HG02970 (cell line): ENCODE results near the gene KRT37.

ENCODE experiments used
- ATAC-seq: cut with Tn5 transposase; IDR thresholded peaks from one replicate; pipeline ENCODE4 v1.9.1; 2021; ENCODE audit warnings: mild to moderate bottlenecking, moderate library complexity, moderate number of reproducible peaks; ENCODE audit not compliant: unreplicated experiment, low FRiP score

KRT37 gene

DNA sequence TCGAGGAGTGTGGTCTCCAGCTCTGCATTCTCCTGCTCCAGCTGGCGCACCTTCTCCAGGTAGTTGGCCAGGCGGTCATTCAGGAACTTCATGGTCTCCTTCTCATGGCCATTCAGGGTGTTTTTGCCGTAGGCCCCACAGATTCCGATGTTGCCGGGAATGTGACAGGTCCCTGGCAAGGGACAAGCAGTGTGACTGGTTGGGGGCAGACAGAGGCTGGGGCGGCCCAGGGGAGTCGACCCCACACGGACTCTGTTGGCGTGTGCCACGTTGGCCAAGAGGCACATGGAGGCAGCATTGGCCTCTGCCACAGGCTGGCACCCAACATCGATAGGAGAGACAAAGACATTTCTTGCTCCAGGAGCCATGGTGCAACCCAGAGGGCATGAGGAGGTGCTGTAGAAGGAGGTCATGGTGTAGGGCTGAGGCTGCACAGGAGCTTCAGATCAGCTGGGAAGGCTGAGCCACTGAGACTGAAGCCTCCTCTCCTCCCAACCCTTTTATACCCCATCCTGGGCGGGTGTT is at the start of gene KRT37:
KRT37 (minus strand) TSS at position 475 of the 525 bp plus-strand sequence; CDS start at position 413, 62 bp downstream.
- no peak for ATAC-seq

DNA sequence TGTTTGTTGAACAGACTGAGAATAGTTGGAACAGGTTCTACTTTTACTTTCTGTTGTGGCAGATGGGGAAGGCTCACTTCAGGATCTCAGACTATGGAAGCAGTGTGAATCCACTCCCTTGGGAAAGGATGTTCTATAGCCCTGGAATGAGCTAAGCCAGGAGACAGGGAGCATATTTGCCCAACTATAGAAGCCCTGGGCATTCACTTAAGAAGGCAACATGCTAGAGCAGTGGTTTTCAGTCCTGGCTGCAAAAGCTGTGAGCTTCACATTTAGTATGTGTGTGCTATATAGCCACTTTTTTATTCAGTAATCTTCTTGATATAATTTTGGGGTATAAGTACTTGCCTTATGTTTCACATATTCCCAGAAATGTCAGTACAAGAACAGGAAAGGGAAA is 44.0 kb upstream of the KRT37 start:
- ATAC-seq, result no peak

DNA sequence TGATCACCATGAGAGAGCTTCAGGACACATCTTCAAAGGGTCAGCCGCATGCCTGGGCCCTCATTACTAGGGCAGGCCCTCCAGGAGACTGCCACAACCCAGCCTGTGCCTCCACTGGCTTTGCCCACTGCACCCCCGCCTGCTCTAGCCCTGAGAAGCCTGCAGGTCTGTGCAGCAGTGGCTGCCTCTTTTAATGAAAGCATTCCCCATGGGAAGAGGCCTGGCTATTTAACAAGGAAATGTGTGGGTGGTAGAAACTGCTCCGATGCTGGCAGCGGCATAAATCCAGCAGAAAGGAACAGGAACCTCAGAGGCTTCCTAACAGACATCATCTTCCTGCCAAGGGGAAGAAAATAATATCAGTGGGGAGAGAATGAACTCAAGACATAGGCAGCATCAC is 43.2 kb upstream of the KRT37 start:
- no peak for ATAC-seq

DNA sequence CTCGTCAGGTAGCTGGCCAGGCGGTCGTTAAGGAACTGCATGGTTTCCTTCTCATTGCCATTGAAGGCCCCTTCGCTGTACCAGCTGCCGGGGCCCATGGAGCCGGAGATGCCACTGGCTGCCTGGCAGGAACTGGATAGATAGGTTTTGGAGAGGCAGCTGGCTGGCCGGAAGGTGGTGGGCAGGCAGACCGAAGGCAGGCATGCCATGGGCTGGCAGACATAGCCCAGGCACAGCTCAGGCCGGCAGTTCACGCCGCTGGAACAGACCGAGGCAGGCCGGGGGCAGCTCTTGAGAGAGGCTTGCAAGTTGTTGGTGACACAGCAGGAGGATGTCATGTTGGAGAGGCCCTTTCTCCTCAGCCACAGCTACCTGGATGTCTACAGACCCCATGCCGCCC is 42.6 kb upstream of the KRT37 start, which contains the start of gene KRT32:
KRT32 (minus strand) TSS at position 399 of the 400 bp plus-strand sequence; CDS start at position 338, 61 bp downstream.
- ATAC-seq, result no peak

DNA sequence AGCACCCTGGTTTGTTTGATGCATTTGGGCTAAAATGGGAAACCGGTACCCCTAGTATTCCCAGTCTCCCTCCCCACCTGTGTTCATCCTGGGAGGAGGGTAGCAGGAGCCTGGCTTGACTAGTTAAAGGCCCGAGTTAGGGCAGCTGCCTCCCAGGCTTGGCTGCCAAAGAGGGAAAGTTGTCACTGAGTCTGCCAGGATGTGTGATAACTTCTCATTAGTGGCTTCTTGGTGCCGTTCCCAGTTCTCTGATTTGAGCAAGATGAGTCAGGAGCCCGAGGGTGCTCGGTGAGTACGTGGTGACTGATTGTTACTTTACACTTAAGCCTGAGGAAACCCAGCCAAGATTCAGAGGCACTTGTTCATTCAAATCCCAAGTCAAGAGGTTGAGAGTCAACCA is 40.3 kb upstream of the KRT37 start:
- no peak for ATAC-seq

DNA sequence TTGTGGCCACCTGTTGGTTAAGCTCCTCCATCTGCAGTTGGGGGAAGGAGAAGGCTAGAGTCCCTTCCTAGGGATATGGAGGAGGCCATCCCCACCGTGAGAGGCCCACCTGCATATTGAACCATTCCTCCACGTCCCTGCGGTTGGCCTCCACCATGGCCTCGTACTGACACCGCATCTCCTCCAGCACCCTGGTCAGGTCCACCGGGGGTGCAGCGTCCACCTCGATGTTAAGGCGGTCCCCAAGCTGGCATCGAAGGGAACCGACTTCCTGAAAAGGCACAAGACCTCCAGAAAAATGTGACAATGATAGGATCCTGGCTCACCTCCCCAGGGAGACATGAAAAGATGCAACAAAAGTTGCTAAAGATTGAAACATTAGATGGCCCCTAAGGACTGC is 39.8 kb upstream of the KRT37 start:
- no peak for ATAC-seq

DNA sequence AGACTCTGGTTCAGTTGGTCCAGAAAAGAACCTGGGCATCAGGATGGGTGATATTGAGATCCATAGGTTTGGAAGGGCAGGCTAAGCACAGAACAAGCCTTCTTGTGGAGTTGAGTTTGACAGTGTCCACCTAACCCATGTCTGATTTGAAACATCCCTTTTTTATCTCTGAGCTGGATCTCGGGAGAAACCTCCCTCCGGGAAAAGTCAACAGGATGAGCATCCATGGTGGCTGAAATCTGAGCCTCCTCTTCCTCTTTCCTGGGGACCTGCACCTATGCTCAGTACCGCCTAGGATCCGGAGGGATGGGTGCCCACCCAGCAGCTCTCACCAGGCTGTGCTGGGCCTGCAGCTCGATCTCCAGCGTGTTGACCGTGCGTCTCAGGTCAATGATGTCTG is 39.4 kb upstream of the KRT37 start:
- no peak for ATAC-seq

DNA sequence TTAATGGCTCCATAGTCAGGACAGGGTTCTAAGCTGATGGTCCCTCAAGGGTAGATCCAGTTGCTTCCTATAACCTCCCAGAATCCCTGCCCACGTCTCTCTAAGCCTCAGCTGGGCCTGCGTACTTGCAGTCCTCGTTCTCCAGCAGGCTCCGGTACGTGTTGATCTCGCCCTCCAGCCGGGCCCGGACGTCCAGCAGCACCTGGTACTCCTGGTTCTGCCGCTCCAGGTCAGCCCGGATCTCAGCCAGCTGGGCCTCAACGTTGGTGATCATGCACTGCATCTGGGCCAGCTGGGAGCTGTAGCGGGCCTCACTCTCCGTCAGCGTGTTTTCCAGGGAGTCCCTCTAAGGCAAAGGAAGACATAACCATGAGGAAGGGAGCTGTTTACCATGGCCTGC is 38.3 kb upstream of the KRT37 start:
- no peak for ATAC-seq

DNA sequence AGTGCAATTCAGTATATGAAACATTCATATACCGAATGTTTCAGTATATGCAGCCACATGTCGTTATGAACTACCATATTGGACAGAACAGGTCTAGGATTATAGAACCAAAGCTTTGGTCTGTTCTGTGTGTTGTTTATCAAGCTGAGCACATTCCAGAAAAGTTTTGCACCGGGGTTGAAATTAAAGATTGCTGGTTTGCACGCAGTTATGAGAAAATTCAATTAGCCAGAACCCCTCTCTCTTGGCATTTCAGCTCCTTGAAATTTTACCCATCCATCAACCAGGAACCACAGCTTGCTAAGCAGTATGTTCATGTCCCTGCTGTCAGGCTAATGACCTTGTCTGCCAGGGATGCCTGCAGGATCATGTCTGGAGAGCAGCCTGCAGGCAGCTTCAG is 33.3 kb upstream of the KRT37 start:
- no peak for ATAC-seq

DNA sequence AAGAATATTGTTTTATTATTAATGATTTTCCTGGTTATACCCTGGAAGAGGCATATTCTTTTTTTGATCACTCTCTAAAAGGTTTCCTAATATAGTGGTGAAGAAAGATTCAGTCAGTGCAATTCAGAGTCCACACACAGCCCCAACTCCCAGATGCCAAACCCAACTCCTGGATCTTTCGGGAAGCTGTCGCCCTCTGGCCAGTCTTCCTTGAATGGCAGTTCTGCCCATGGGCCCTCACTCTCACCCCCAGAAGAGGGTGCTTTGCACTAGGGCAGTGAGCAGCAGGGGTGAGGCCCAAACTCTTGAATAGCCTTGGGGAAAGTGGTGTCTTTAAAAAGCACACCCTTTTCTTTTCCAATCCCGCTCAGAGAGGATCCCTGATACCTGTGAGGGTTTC is 31.8 kb upstream of the KRT37 start:
- no peak for ATAC-seq

DNA sequence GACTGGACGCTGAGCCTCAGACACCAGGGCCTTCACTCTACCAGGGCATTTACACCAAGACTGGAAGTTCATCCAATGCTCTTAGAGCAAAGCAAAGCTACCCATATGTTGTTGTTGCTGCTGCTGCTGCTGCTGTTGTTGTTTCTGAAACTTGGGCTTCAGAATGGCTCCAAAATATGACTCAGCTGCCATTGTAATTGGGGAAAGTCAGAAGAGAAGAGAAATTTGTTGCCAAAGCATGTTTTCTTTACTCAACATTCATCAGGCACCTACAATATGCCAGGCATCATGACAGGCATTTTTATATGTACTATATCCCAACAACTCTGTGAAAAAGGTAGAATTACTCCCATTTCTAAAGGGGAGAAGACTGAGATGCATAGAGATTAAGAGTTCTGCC is 30.9 kb upstream of the KRT37 start:
- ATAC-seq, result no peak

DNA sequence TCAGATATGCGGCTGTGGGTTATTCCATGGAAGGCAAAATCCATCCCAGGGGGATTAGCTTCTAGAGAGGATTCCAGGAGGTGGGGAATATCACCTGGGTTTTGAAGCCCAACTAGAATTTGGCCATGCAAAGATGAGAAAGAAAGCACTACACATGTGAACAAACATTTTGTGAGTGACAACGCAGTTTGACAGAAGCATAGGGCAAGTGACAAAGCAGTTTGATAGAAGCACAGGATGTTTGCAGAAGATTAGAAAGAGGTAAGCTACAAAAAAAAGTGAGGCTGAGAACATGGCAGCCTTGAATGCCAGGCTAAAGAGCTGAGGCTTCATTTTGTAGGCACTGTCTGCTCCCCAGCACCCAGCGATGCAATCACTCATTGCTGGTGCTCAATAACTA is 28.7 kb upstream of the KRT37 start:
- no peak for ATAC-seq

DNA sequence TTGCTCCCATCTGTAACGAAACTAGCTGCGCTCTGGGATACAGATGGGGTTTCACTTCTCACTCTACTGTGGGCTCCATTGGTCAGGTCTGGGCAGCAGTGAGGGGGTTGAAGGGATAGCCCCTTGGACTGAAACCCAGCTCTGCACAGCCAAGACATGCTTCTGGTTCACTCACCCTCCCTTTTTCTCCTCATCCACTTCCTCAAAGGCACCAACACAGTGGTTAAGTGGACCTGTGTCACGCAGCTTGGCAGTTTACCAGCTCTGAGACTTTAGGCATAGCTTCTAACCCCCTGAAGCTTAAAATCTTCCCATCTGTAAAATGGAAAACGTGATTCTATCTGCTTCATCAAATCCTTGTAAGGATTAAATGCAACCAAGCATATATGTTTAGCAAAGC is 27.9 kb upstream of the KRT37 start:
- no peak for ATAC-seq

DNA sequence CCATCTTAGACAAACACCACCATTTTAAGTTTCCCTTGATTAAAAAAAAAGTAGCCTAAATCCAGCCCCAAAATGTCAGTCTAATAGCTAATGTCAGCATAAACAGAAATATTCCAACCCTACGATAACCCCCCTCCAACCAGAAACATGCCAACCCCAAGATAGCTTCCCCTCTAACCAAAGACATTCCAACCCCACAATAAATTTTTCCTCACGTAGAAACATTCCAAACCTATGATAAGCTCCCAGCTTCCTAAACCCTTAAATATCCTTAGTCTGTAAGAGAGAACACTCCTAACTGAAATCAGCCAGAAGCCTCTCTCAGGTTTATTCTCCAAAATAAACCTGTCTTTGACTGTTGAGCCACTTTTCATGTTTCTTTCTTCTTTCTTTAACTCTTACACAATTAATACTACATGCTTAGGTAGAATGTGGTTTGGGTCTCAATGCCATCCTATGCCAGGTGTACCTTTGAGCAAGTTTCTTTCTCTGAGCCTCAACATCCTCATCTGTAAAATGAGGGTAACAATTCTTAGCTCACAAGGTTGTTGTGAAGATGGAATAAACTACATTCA is 26.9 kb upstream of the KRT37 start:
- no peak for ATAC-seq

DNA sequence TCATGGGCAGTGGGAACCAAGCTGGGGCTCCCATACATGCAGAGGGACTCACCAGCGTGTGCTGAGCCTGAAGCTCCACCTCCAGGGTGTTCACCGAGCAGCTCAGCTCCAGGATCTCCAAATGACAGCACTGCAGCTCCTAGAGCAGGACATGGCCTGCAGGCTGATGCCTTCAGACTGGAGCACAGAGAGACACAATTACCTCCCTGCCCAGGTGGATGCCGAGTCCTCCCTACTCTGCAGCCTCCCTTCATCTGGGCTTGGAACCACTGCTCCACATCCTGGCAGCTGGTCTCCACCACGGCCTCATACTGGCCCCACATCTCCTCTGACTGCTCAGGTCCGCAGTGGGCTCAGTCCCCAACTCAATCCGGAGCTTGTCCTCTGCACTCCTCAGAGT is 24.6 kb upstream of the KRT37 start:
- no peak for ATAC-seq

DNA sequence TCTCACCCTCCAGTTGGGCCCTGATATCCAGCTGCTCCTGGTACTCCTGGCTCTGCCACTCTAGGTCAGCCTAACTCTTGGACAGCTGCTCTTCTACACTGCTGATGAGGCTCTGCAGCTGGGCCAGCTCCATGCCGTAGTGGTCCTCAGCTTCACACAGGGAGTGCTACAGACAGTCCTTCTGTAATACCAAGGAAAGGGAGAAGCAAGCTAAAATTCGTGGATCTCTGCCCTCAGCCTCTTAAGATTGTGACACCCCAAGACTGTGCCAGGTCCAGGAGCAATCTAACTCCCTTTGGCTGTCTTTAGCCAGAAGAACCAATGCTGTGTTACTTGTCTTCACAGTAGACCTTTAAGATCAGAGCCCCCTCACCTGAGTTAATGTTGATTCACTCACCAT is 24.1 kb upstream of the KRT37 start:
- no peak for ATAC-seq

DNA sequence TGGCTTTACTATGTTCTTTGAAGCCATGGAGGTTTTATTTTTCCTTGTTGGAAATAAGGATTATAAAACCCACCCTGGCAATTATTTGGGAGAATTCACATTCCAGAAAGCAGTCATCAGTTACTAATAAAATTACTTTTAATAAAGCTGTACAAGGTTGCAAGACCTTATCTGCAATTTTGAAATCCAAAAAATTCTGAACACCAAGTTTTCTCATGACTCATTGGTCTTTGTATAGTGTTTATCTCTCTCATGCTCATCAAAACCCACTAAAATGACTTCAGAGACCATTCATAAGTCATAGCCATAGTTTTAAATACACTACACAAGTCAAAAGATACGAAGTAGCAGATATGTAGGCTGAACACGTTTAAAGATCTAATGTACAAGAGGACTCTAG is 22.4 kb upstream of the KRT37 start:
- no peak for ATAC-seq

DNA sequence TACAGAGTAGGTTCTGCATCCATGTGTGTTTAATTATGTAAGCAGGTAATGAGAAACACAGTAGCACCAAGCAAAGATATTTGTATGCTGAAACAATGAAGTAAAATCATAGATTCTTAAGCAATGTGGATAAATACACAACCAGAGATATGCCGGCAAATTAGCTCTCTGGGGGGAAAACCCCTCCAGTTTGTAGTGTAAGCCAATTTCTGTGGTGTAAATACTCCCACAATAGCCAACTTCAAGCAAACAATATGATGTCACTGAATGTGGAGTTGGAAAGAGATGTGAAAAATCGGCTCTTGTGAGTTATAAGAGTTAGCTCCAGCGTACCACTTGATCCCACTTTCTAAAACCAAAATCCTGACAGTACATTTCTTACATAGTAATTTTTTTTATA is 20.3 kb upstream of the KRT37 start:
- no peak for ATAC-seq

DNA sequence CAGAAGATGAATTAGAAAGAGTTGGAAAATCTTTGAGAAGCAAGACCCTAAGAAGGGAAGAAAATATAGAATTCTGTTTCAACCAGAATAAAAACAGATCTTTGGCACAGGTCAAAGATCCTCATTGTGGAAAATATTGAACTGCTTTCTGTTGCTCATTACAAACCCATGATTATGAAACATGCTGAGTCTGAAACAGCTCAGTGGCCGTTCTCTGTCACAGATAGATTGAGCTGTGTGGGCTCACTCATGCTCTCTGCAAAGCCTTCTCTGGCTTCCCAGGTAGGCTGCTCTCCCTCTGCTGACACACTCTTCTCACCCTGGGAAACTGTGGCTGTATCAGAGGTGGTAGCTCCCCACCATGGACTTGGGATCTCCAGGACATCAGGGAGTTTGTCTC is 19.8 kb upstream of the KRT37 start:
- ATAC-seq, result no peak

DNA sequence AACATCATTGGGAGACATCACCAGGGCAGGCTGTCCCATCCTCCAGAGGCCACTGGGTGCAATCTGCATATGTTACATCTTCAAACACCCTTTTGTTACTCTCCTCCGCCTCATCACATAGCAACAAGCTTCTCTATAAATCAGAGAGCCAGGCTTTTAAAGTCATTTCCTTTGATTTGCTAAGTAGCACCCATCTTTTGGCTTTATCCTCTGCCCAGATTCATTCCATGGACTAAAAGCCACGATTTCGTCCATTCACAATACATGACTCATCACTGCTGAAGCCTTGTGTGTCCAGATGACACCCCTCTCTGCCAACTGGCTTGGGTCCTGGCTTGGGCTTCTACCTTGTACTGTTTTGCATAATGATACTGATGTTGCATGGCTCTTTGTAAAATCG is 18.4 kb upstream of the KRT37 start:
- no peak for ATAC-seq

DNA sequence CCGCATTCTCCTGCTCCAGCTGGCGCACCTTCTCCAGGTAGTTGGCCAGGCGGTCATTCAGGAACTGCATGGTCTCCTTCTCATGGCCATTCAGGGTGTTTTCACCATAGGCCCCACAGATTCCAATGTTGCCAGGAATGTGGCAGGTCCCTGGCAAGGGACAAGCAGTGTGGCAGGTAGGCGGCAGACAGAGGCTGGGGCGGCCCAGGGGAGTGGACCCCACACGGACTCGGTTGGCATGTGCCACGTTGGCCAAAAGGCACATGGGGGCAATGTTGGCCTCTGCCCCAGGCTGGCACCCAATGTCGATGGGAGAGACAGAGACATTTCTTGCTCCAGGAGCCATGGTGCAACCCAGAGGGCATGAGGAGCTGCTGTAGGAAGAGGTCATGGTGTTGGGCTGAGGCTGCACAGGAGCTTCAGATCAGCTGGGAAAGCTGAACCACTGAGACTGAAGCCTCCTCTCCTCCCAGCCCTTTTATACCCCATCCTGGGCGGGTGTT is 16.2 kb upstream of the KRT37 start, which contains the start of gene KRT38:
KRT38 (minus strand) TSS at position 453 of the 503 bp plus-strand sequence; CDS start at position 391, 62 bp downstream.
- no peak for ATAC-seq

DNA sequence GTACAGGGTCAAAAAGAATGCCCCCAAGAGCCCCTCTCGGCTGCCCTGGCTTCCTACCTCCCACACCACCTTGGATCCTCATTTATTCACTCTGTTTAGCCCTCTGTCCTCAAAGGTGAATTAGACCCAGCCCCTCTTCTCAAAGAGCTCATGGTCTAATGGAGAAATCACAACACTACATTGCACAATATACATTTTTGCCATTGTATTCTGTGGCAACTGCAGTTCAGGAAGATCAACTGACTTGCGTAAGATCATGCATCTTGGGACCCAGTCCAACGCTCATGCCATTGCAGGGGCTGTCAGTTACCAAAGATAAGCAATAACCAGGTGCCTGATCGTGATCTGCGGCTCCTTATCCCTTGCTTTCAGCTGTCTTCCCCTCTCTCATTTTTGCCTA is 15.0 kb upstream of the KRT37 start:
- ATAC-seq, result no peak
